Neural progenitor cell (in vitro differentiated cells): ENCODE results near the gene ADAP2. TPM values are rescaled to one million over a fixed set of nuclear protein-coding genes. Genes with fewer than 3 reads are reported as not detected.

ENCODE experiments used
- DNase-seq: peaks from one replicate; pipeline ENCODE4 v3.0.0-alpha.2; 2016; ENCODE audit warnings: low spot score
- H2AFZ ChIP-seq: fragments of 200-600 bp; sonication (generic); replicated peaks from 2 replicates; pipeline ENCODE4 v1.6.1; 2016; ENCODE audit warnings: antibody characterized with exemption
- H3F3A ChIP-seq: fragments of 200-600 bp; sonication (generic); 2 replicates; pipeline ENCODE4 v1.6.1; 2016; ENCODE audit warnings: antibody characterized with exemption, low read depth
- H3K27ac ChIP-seq: fragments of 200-600 bp; sonication (generic); 2 replicates; pipeline ENCODE4 v1.5.1; 2016; ENCODE audit warnings: mild to moderate bottlenecking
- H3K27me3 ChIP-seq: fragments of 200-600 bp; sonication (generic); 2 replicates; pipeline ENCODE4 v1.6.1; 2016; ENCODE audit warnings: mild to moderate bottlenecking, moderate library complexity
- H3K36me3 ChIP-seq: fragments of 200-600 bp; sonication (generic); 2 replicates; pipeline ENCODE4 v1.5.1; 2016
- H3K4me1 ChIP-seq: fragments of 200-600 bp; sonication (generic); 2 replicates; pipeline ENCODE4 v1.6.1; 2016; ENCODE audit warnings: mixed run types
- H3K4me2 ChIP-seq: fragments of 200-600 bp; sonication (generic); 2 replicates; pipeline ENCODE4 v1.6.1; 2016
- H3K4me3 ChIP-seq: fragments of 200-600 bp; sonication (generic); 2 replicates; pipeline ENCODE4 v1.5.1; 2016
- H3K79me2 ChIP-seq: fragments of 200-600 bp; sonication (generic); 2 replicates; pipeline ENCODE4 v1.6.1; 2016; ENCODE audit warnings: low read depth
- H3K9ac ChIP-seq: fragments of 200-600 bp; sonication (generic); 2 replicates; pipeline ENCODE4 v1.6.1; 2016
- H3K9me3 ChIP-seq: fragments of 200-600 bp; sonication (generic); 2 replicates; pipeline ENCODE4 v1.5.1; 2016; ENCODE audit warnings: low read depth
- H4K20me1 ChIP-seq: fragments of 200-600 bp; sonication (generic); 2 replicates; pipeline ENCODE4 v1.6.1; 2016; ENCODE audit warnings: low read depth
- H3K27ac Mint-ChIP-seq: 3 replicates; pipeline ENCODE4 v1.8.0; 2021; ENCODE audit warnings: mixed read lengths
- H3K27me3 Mint-ChIP-seq: 2 replicates; pipeline ENCODE4 v1.8.0; 2022; ENCODE audit warnings: low read depth, mild to moderate bottlenecking, inconsistent platforms, moderate library complexity, mixed read lengths; ENCODE audit not compliant: insufficient read depth
- H3K36me3 Mint-ChIP-seq: 3 replicates; pipeline ENCODE4 v1.8.0; 2021; ENCODE audit warnings: mixed read lengths
- H3K4me1 Mint-ChIP-seq: 3 replicates; pipeline ENCODE4 v1.8.0; 2021; ENCODE audit warnings: mixed read lengths
- H3K4me3 Mint-ChIP-seq: 3 replicates; pipeline ENCODE4 v1.8.0; 2021; ENCODE audit warnings: mild to moderate bottlenecking, moderate library complexity, mixed read lengths
- H3K9me3 Mint-ChIP-seq: 3 replicates; pipeline ENCODE4 v1.8.0; 2020; ENCODE audit warnings: mixed read lengths
- CTCF ChIP-seq: fragments of 200-600 bp; sonication (generic); IDR thresholded peaks from 2 replicates; pipeline ENCODE4 v1.5.1; 2017; ENCODE audit warnings: antibody characterized with exemption, mild to moderate bottlenecking
- EZH2 ChIP-seq: fragments of 200-600 bp; sonication (generic); IDR thresholded peaks from 2 replicates; pipeline ENCODE4 v1.6.1; 2017; ENCODE audit warnings: antibody characterized with exemption, mild to moderate bottlenecking, moderate library complexity
- EZH2phosphoT487 ChIP-seq: fragments of 200-600 bp; sonication (generic); IDR thresholded peaks from 2 replicates; pipeline ENCODE4 v1.6.1; 2017; ENCODE audit warnings: antibody characterized with exemption
- total RNA-seq: library from RNA; depleted of rRNA; stranded (reverse); fragments of >200 nt; gene quantifications from 2 replicates; pipeline ENCODE4 v1.2.3, GENCODE V29; 2015; ENCODE audit warnings: low replicate concordance

Gene ADAP2
- total RNA-seq, 1 donor from 2014 or later: 0.99 TPM

DNA sequence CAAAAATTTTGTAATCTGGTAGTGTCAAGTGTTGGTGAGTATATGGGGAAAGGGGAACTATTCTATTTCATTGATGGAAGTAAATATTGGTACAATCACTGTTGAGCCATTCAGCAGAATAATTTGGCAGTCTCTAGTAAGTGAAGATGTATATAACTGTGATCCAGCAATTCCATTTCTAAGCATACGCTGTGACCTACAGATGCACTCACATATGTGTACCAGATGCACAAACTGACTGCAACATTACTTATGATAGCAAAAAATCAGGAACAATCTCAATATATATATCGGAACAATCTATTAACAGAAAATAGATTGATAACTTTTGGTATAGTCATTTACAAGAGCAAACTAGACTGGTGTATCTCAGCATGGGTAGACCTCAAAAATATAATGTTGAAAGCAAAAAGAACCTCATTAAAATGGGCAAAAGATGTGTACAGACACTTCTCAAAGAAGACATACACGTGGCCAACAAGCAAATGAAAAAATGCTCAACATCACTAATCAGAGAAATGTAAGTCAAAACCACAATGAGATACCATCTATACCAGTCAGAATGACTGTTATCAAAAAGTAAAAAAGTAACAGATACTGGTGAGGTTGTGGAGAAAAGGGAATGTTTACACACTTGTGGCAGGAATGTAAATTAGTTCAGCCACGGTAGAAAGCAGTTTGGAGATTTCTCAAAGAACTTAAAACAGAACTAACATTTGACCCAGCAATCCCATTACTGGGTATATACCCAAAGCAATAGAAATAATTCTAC is 20.7 kb downstream of the ADAP2 start:
- H3K27me3 ChIP-seq: no peaks in the 10 kb centered on the region
- no peaks in the 10 kb centered on the region for H4K20me1 ChIP-seq
- no peaks in the 10 kb centered on the region for H3K36me3 ChIP-seq
- no peak overlapping the region for H2AFZ ChIP-seq
- H3K27ac ChIP-seq: no peak overlapping the region
- H3K9me3 ChIP-seq: no peaks in the 10 kb centered on the region
- H3K9me3 Mint-ChIP-seq: no peaks in the 10 kb centered on the region
- H3K36me3 Mint-ChIP-seq: no peaks in the 10 kb centered on the region
- no peak for DNase-seq
- H3K27ac Mint-ChIP-seq: no peak overlapping the region
- H3K9ac ChIP-seq: no peak overlapping the region
- H3K79me2 ChIP-seq: no peaks in the 10 kb centered on the region
- no peaks in the 10 kb centered on the region for H3K4me1 ChIP-seq
- H3F3A ChIP-seq: no peaks in the 10 kb centered on the region
- H3K4me3 ChIP-seq: no peak overlapping the region
- TF ChIP-seq EZH2phosphoT487 (no peak), EZH2 (no peak), CTCF (no peak)
- no peak overlapping the region for H3K4me2 ChIP-seq
- no peaks in the 10 kb centered on the region for H3K4me1 Mint-ChIP-seq
- H3K27me3 Mint-ChIP-seq: peaks cover 3% of the 10 kb centered on the region
- H3K4me3 Mint-ChIP-seq: no peak overlapping the region

DNA sequence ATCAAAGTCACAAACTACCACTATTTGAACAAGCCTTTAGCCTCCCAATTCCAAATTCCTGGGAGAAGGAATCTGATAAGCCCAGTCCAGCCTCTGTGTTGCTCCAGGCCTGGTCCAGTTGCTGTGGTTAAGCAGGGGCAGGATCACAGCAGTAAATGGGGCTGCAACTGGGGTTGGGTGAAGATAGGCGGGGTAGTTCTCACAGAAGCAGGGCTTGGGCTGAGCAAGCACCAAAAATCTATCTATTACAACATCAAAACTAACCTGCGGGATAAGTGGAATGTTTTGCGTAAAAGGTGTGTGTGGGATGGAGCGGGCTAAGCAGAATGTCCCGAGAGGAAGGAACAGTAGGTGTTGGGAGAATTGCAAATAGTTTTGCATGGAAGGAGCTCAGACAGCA is 26.1 kb downstream of the ADAP2 start:
- Mint-ChIP-seq H3K27ac (no peak overlapping the region), H3K4me1 (no peaks in the 10 kb centered on the region), H3K36me3 (no peaks in the 10 kb centered on the region), H3K4me3 (no peak overlapping the region), H3K9me3 (no peaks in the 10 kb centered on the region), H3K27me3 (peaks cover 7% of the 10 kb centered on the region)
- H3K27ac ChIP-seq: no peak overlapping the region
- DNase-seq: no peak
- no peaks in the 10 kb centered on the region for H3K79me2 ChIP-seq
- no peaks in the 10 kb centered on the region for H3K36me3 ChIP-seq
- H3K4me1 ChIP-seq: no peaks in the 10 kb centered on the region
- H3K4me2 ChIP-seq: no peak overlapping the region
- no peaks in the 10 kb centered on the region for H3K9me3 ChIP-seq
- H3K27me3 ChIP-seq: no peaks in the 10 kb centered on the region
- H4K20me1 ChIP-seq: no peaks in the 10 kb centered on the region
- no peak overlapping the region for H3K4me3 ChIP-seq
- no peak overlapping the region for H3K9ac ChIP-seq
- H2AFZ ChIP-seq: no peak overlapping the region
- H3F3A ChIP-seq: no peaks in the 10 kb centered on the region
- TF ChIP-seq EZH2 (no peak), EZH2phosphoT487 (no peak), CTCF (no peak)

GRCh38 chr17:30950189-30950588 is 28.4 kb downstream of the ADAP2 start:
- H3K27me3 ChIP-seq: no peaks in the 10 kb centered on the region
- H3K4me1 ChIP-seq: no peaks in the 10 kb centered on the region
- H3K4me2 ChIP-seq: no peak overlapping the region
- Mint-ChIP-seq H3K36me3 (no peaks in the 10 kb centered on the region), H3K27me3 (peaks cover 7% of the 10 kb centered on the region), H3K4me3 (no peak overlapping the region), H3K9me3 (no peaks in the 10 kb centered on the region), H3K27ac (no peak overlapping the region), H3K4me1 (no peaks in the 10 kb centered on the region)
- H3K79me2 ChIP-seq: no peaks in the 10 kb centered on the region
- DNase-seq: no peak
- no peak overlapping the region for H2AFZ ChIP-seq
- no peak overlapping the region for H3K27ac ChIP-seq
- no peaks in the 10 kb centered on the region for H3F3A ChIP-seq
- H4K20me1 ChIP-seq: no peaks in the 10 kb centered on the region
- H3K9ac ChIP-seq: no peak overlapping the region
- no peaks in the 10 kb centered on the region for H3K9me3 ChIP-seq
- TF ChIP-seq EZH2 (no peak), CTCF (no peak), EZH2phosphoT487 (no peak)
- H3K36me3 ChIP-seq: no peaks in the 10 kb centered on the region
- no peak overlapping the region for H3K4me3 ChIP-seq
